Astrocyte (in vitro differentiated cells and primary cell): ENCODE measurements around the gene LHCGR. TPM values are rescaled to one million over a fixed set of nuclear protein-coding genes. Genes with fewer than 3 reads are reported as not detected.

Experiments
- DNase-seq: peaks from one replicate; pipeline ENCODE4 v3.0.0-alpha.2; 2010; ENCODE audit warnings: low read depth
- FAIRE-seq: peaks from 2 replicates; lab custom pipeline; 2011; peaks lifted over from hg19 to GRCh38; lab: Jason Lieb, UNC
- H2AFZ ChIP-seq: 2 replicates; pipeline ENCODE4 v1.6.0; 2012; ENCODE audit warnings: low read depth, low read length, inconsistent platforms
- H3K27ac ChIP-seq: 2 replicates; pipeline ENCODE4 v1.5.1; 2011; ENCODE audit warnings: low read depth, low read length, inconsistent platforms
- H3K27me3 ChIP-seq: 2 replicates; pipeline ENCODE4 v1.6.0; 2011; ENCODE audit warnings: low read length, inconsistent platforms; ENCODE audit not compliant: insufficient read depth
- H3K36me3 ChIP-seq: 2 replicates; pipeline ENCODE4 v1.5.1; 2011; ENCODE audit warnings: low read length, inconsistent platforms; ENCODE audit not compliant: insufficient read depth
- H3K4me1 ChIP-seq: 2 replicates; pipeline ENCODE4 v1.5.1; 2011; ENCODE audit warnings: low read length, inconsistent platforms; ENCODE audit not compliant: insufficient read depth
- H3K4me2 ChIP-seq: 2 replicates; pipeline ENCODE4 v1.6.0; 2012; ENCODE audit warnings: low read length, inconsistent platforms
- H3K4me3 ChIP-seq: 2 replicates; pipeline ENCODE4 v1.5.1; 2011; ENCODE audit warnings: low read depth, mild to moderate bottlenecking, low read length, inconsistent platforms; ENCODE audit not compliant: insufficient read depth
- H3K79me2 ChIP-seq: 2 replicates; pipeline ENCODE4 v1.6.0; 2012; ENCODE audit warnings: mild to moderate bottlenecking, low read length, inconsistent platforms; ENCODE audit not compliant: insufficient read depth
- H3K9ac ChIP-seq: 2 replicates; pipeline ENCODE4 v1.6.0; 2012; ENCODE audit warnings: mild to moderate bottlenecking, low read length, inconsistent platforms
- H3K9me3 ChIP-seq: 2 replicates; pipeline ENCODE4 v1.5.1; 2012; ENCODE audit warnings: low read depth, mild to moderate bottlenecking, low read length, inconsistent platforms; ENCODE audit not compliant: insufficient read depth
- H4K20me1 ChIP-seq: 2 replicates; pipeline ENCODE4 v1.6.0; 2012; ENCODE audit warnings: low read length, inconsistent platforms; ENCODE audit not compliant: insufficient read depth
- H3K27ac Mint-ChIP-seq: one replicate; pipeline ENCODE4 v1.8.0; 2021; ENCODE audit warnings: mild to moderate bottlenecking, mixed read lengths; ENCODE audit not compliant: unreplicated experiment
- H3K27me3 Mint-ChIP-seq: one replicate; pipeline ENCODE4 v1.8.0; 2021; ENCODE audit warnings: low read depth, mixed read lengths; ENCODE audit not compliant: unreplicated experiment
- H3K36me3 Mint-ChIP-seq: one replicate; pipeline ENCODE4 v1.8.0; 2021; ENCODE audit warnings: low read depth, mixed read lengths; ENCODE audit not compliant: unreplicated experiment
- H3K4me1 Mint-ChIP-seq: one replicate; pipeline ENCODE4 v1.8.0; 2021; ENCODE audit warnings: low read depth, mixed read lengths; ENCODE audit not compliant: unreplicated experiment
- H3K4me3 Mint-ChIP-seq: one replicate; pipeline ENCODE4 v1.8.0; 2021; ENCODE audit warnings: mild to moderate bottlenecking, moderate library complexity, mixed read lengths; ENCODE audit not compliant: unreplicated experiment
- H3K9me3 Mint-ChIP-seq: one replicate; pipeline ENCODE4 v1.8.0; 2021; ENCODE audit warnings: mild to moderate bottlenecking, mixed read lengths; ENCODE audit not compliant: unreplicated experiment
- CTCF ChIP-seq: IDR thresholded peaks from 2 replicates; pipeline ENCODE4 v1.5.1; 2011; ENCODE audit warnings: low read depth, mild to moderate bottlenecking, inconsistent platforms, low read length, moderate library complexity; ENCODE audit not compliant: insufficient read depth
- EZH2 ChIP-seq: IDR thresholded peaks from 2 replicates; pipeline ENCODE4 v1.6.1; 2012; ENCODE audit warnings: mild to moderate bottlenecking, low read length, inconsistent platforms; ENCODE audit not compliant: insufficient read depth
- total RNA-seq: library from RNA; stranded (reverse); gene quantifications from 2 replicates; pipeline ENCODE4 v1.2.1, GENCODE V29; 2021

LHCGR gene
- total RNA-seq, 1 donor from 2014 or later, result not detected

GRCh38 chr2:48638261-48638660, 117.3 kb downstream of the LHCGR start:
- no peak overlapping the region for H3K4me2 ChIP-seq
- H3K4me3 ChIP-seq, result no peak overlapping the region
- H3K9me3 ChIP-seq, result no peaks in the 10 kb centered on the region
- Mint-ChIP-seq H3K36me3 (no peaks in the 10 kb centered on the region), H3K27ac (no peak overlapping the region), H3K4me1 (no peaks in the 10 kb centered on the region), H3K4me3 (no peak overlapping the region), H3K9me3 (peaks cover 6% of the 10 kb centered on the region), H3K27me3 (no peaks in the 10 kb centered on the region)
- H3K36me3 ChIP-seq, result no peaks in the 10 kb centered on the region
- H2AFZ ChIP-seq, result no peak overlapping the region
- TF ChIP-seq CTCF (no peak), EZH2 (no peak)
- no peaks in the 10 kb centered on the region for H3K4me1 ChIP-seq
- H3K27me3 ChIP-seq, result no peaks in the 10 kb centered on the region
- H3K9ac ChIP-seq, result no peak overlapping the region
- H3K79me2 ChIP-seq, result no peaks in the 10 kb centered on the region
- H4K20me1 ChIP-seq, result no peaks in the 10 kb centered on the region
- H3K27ac ChIP-seq, result no peak overlapping the region
- FAIRE-seq (no peak), DNase-seq (no peak)

Other genes starting within 250 kb of the LHCGR start
- gene STON1, start 225.6 kb downstream of the LHCGR start, total RNA-seq, result 7.3 and 9.5 TPM in 2 replicates
- gene GTF2A1L, start 137.9 kb downstream of the LHCGR start, total RNA-seq, result not detected in 2 replicates